GM15510 (cell line): ENCODE data around the gene CDK6.

Source experiments
- POLR2A ChIP-seq: IDR thresholded peaks from 3 replicates; pipeline ENCODE4 v1.6.1; 2011; ENCODE audit warnings: borderline replicate concordance; ENCODE audit not compliant: insufficient read length; ENCODE audit errors: extremely low read depth

Gene CDK6

GRCh38 chr7:92674379-92674778 lies 162.0 kb downstream of the CDK6 start:
- TF ChIP-seq POLR2A: no peak

- no peak for TF ChIP-seq POLR2A
Observed at GRCh38 chr7:92671505-92672169, 164.7 kb downstream of the CDK6 start.

GRCh38 chr7:92670204-92670851 lies 166.0 kb downstream of the CDK6 start:
- TF ChIP-seq POLR2A: no peak

GRCh38 chr7:92669616-92670165 lies 166.7 kb downstream of the CDK6 start:
- no peak for TF ChIP-seq POLR2A

GRCh38 chr7:92668564-92668963 lies 167.8 kb downstream of the CDK6 start:
- no peak for TF ChIP-seq POLR2A

- no peak for TF ChIP-seq POLR2A
Observed at GRCh38 chr7:92667816-92668535, 168.4 kb downstream of the CDK6 start.

GRCh38 chr7:92665926-92666325 lies 170.4 kb downstream of the CDK6 start:
- no peak for TF ChIP-seq POLR2A

GRCh38 chr7:92661651-92662050 lies 174.7 kb downstream of the CDK6 start:
- TF ChIP-seq POLR2A: no peak

GRCh38 chr7:92658671-92659070 lies 177.7 kb downstream of the CDK6 start:
- no peak for TF ChIP-seq POLR2A

- no peak for TF ChIP-seq POLR2A
Observed at GRCh38 chr7:92657391-92657790, 179.0 kb downstream of the CDK6 start.

GRCh38 chr7:92656121-92656520 lies 180.3 kb downstream of the CDK6 start:
- TF ChIP-seq POLR2A: no peak

GRCh38 chr7:92655346-92655884 lies 181.0 kb downstream of the CDK6 start:
- no peak for TF ChIP-seq POLR2A

GRCh38 chr7:92653136-92653535 lies 183.2 kb downstream of the CDK6 start:
- TF ChIP-seq POLR2A: no peak

GRCh38 chr7:92652536-92652935 lies 183.8 kb downstream of the CDK6 start:
- TF ChIP-seq POLR2A: no peak

- TF ChIP-seq POLR2A: no peak
Observed at GRCh38 chr7:92650391-92650790, 186.0 kb downstream of the CDK6 start.
